WTC11 (cell line): ENCODE results near the gene GPR75.

Experiments
- ATF1 ChIP-seq: sonication (generic); formaldehyde crosslinking; IDR thresholded peaks from 2 replicates; pipeline ENCODE4 v1.8.1; 2023; ENCODE audit warnings: mild to moderate bottlenecking, moderate library complexity, missing genetic modification reagents
- CTCF ChIP-seq: fragments of 200-600 bp; IDR thresholded peaks from 2 replicates; pipeline ENCODE4 v1.8.0; 2022; ENCODE audit warnings: antibody characterized with exemption
- E2F4 ChIP-seq: sonication (generic); formaldehyde crosslinking; IDR thresholded peaks from 2 replicates; pipeline ENCODE4 v1.8.1; 2022; ENCODE audit warnings: low read depth, mild to moderate bottlenecking, moderate library complexity, missing genetic modification reagents, borderline replicate concordance
- ETV6 ChIP-seq: sonication (generic); formaldehyde crosslinking; IDR thresholded peaks from 2 replicates; pipeline ENCODE4 v1.8.1; 2022; ENCODE audit warnings: mild to moderate bottlenecking, missing genetic modification reagents
- GTF2I ChIP-seq: fragments of 250-450 bp; sonication (Bioruptor Pico); conservative IDR thresholded peaks from 2 replicates; pipeline ENCODE4 v1.4.0; 2021; ENCODE audit warnings: mild to moderate bottlenecking
- JUN ChIP-seq: sonication (generic); formaldehyde crosslinking; IDR thresholded peaks from 2 replicates; pipeline ENCODE4 v1.8.0; 2023; ENCODE audit warnings: mild to moderate bottlenecking, missing genetic modification reagents
- MAX ChIP-seq: sonication (generic); formaldehyde crosslinking; IDR thresholded peaks from 2 replicates; pipeline ENCODE4 v1.8.0; 2022; ENCODE audit warnings: mild to moderate bottlenecking, missing genetic modification reagents
- USF1 ChIP-seq: sonication (generic); formaldehyde crosslinking; IDR thresholded peaks from 2 replicates; pipeline ENCODE4 v1.8.0; 2022; ENCODE audit warnings: mild to moderate bottlenecking, missing genetic modification reagents
- USF2 ChIP-seq: sonication (generic); formaldehyde crosslinking; IDR thresholded peaks from 2 replicates; pipeline ENCODE4 v1.8.1; 2023; ENCODE audit warnings: mild to moderate bottlenecking, missing genetic modification reagents, moderate library complexity
- ZBTB21 ChIP-seq: sonication (generic); formaldehyde crosslinking; IDR thresholded peaks from 2 replicates; pipeline ENCODE4 v1.8.1; 2023; ENCODE audit warnings: mild to moderate bottlenecking, missing genetic modification reagents, borderline replicate concordance
- ZNF121 ChIP-seq: sonication (generic); formaldehyde crosslinking; IDR thresholded peaks from 2 replicates; pipeline ENCODE4 v1.8.0; 2023; ENCODE audit warnings: missing genetic modification reagents
- ZNF232 ChIP-seq: sonication (generic); formaldehyde crosslinking; IDR thresholded peaks from 2 replicates; pipeline ENCODE4 v1.8.0; 2022; ENCODE audit warnings: mild to moderate bottlenecking, missing genetic modification reagents
- ZNF416 ChIP-seq: fragments of 250-450 bp; sonication (Bioruptor Pico); IDR thresholded peaks from 2 replicates; pipeline ENCODE4 v1.9.0; 2021; ENCODE audit warnings: mild to moderate bottlenecking, inconsistent platforms
- ZNF425 ChIP-seq: fragments of 250-450 bp; sonication (Bioruptor Pico); conservative IDR thresholded peaks from 2 replicates; pipeline ENCODE4 v1.9.0; 2021; ENCODE audit warnings: mild to moderate bottlenecking

- TF ChIP-seq USF2 (no peak), E2F4 (no peak), CTCF (no peak), ZNF121 (CRISPR knock-in tag) (no peak), ETV6 (CRISPR knock-in tag) (no peak), MAX (CRISPR knock-in tag) (no peak), ATF1 (CRISPR knock-in tag) (no peak), GTF2I (CRISPR knock-in tag) (no peak), ZNF232 (CRISPR knock-in tag) (no peak), ZBTB21 (CRISPR knock-in tag) (no peak), USF1 (no peak), ZNF416 (CRISPR knock-in tag) (no peak), JUN (CRISPR knock-in tag) (no peak), ZNF425 (no peak)
Measured at GRCh38 chr2:53842891-53843290, 16.9 kb downstream of the GPR75 start.
